Stimulated activated CD4-positive, alpha-beta T cell treated with anti-CD3 and anti-CD28 coated beads, Interleukin-12 subunit alpha, Interleukin-12 subunit beta, amount 100 ng/mL, for 4 hours (primary cell): ENCODE data around the gene GPATCH8.

Experiments
- DNase-seq: peaks from one replicate; pipeline ENCODE4 v3.0.0-alpha.2; 2020

GPATCH8 gene

GRCh38 chr17:44351961-44352827 is 151.0 kb downstream of the GPATCH8 start:
- DNase-seq, result no peak

GRCh38 chr17:44351464-44351863 is 151.7 kb downstream of the GPATCH8 start:
- DNase-seq, result no peak

- peak; percentile 71 for DNase-seq
Measured at GRCh38 chr17:44350733-44351226, 152.4 kb downstream of the GPATCH8 start.

GRCh38 chr17:44349553-44350070 is 153.6 kb downstream of the GPATCH8 start:
- DNase-seq, result no peak

- no peak for DNase-seq
Measured at GRCh38 chr17:44348988-44349364, 154.2 kb downstream of the GPATCH8 start.

GRCh38 chr17:44348234-44348987 is 154.8 kb downstream of the GPATCH8 start:
- no peak for DNase-seq
